HAP-1 (cell line): ENCODE data around the gene OLIG3.
A peak's percentile ranks its signal among the peaks of the same experiment; 100 is the strongest.

Source experiments
- DNase-seq, 2 experiments: peaks; one replicate each; pipeline ENCODE4 v3.0.0-alpha.2; 2016 to 2020; ENCODE audit warnings: low spot score in 2 of 2
- H3K27me3 ChIP-seq: fragments of 250-450 bp; sonication (Bioruptor Pico); 2 replicates; pipeline ENCODE4 v1.5.1; 2020; ENCODE audit warnings: low read depth, mild to moderate bottlenecking, moderate library complexity
- H3K36me3 ChIP-seq: fragments of 250-450 bp; sonication (Bioruptor Pico); replicated peaks from 2 replicates; pipeline ENCODE4 v1.5.1; 2020; ENCODE audit warnings: mild to moderate bottlenecking
- H3K4me1 ChIP-seq: fragments of 250-450 bp; sonication (Bioruptor Pico); 2 replicates; pipeline ENCODE4 v1.5.1; 2020; ENCODE audit warnings: mild to moderate bottlenecking
- H3K4me3 ChIP-seq: fragments of 250-450 bp; sonication (Bioruptor Pico); 2 replicates; pipeline ENCODE4 v1.5.1; 2020; ENCODE audit warnings: mild to moderate bottlenecking, moderate library complexity
- H3K9me3 ChIP-seq: fragments of 250-450 bp; sonication (Bioruptor Pico); 2 replicates; pipeline ENCODE4 v1.5.1; 2020; ENCODE audit warnings: mild to moderate bottlenecking, moderate library complexity
- in situ Hi-C: fragments of 300-500 bp; cut with MboI; formaldehyde crosslinking; loops from 3 replicates; pipeline ENCODE4 v1.14.3; 2020; ENCODE audit warnings: low sequenced_read_pairs, inconsistent platforms, mixed read lengths

The OLIG3 gene

GRCh38 chr6:137494281-137494987 lies at the start of gene OLIG3:
Gene OLIG3 (minus strand): TSS chr6:137494394. CDS start chr6:137494170, 224 bp downstream.
- peak; percentile 55 to 75 for DNase-seq
- H3K9me3 ChIP-seq: no peaks in the 10 kb centered on the region
- H3K4me3 ChIP-seq: no peak within 1 kb of the TSS
- no peaks in the 10 kb centered on the region for H3K4me1 ChIP-seq
- in situ Hi-C loops: no loop called here
- H3K36me3 ChIP-seq: no peaks in the 10 kb centered on the region
- H3K27me3 ChIP-seq: no peaks in the 10 kb centered on the region

- Histone ChIP-seq H3K27me3 (no peaks in the 10 kb centered on the region), H3K4me3 (no peak overlapping the region), H3K36me3 (no peaks in the 10 kb centered on the region), H3K9me3 (no peaks in the 10 kb centered on the region), H3K4me1 (peaks cover 55% of the 10 kb centered on the region)
- peak; percentile 68 for DNase-seq
- in situ Hi-C loops: no loop called here
Observed at GRCh38 chr6:137543114-137543513, 48.9 kb upstream of the OLIG3 start.

GRCh38 chr6:137542713-137543112 lies 48.5 kb upstream of the OLIG3 start:
- Histone ChIP-seq H3K4me3 (no peak overlapping the region), H3K4me1 (peaks cover 51% of the 10 kb centered on the region), H3K9me3 (no peaks in the 10 kb centered on the region), H3K27me3 (no peaks in the 10 kb centered on the region), H3K36me3 (no peaks in the 10 kb centered on the region)
- in situ Hi-C loops: no loop called here
- peak in 1 of 2 experiments; percentile 40 for DNase-seq

DNA sequence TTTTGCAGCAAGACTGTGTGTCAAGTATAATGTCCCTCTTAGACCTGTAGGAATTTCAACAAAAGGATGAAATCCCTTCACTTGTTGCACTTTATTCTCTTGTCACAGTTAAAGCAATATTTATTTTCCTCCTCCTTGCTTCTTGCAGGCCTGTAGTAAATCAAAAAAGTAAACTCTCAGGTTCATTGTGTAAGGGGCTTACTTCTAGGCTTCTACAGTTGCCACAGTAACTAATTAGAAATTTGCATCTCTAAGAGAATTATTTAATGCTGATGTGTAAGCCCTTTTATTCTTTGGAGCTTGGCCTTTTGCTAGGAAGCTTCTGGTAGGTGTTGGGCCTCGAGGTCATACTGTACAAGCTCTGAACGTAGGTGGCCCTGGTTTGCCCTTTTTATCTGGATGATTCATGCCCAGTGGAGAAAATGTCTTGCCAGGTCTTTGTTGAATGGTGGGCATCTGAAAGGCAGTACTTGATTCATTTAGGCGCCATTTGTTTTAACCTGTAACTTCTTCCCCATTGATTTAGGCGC lies 47.4 kb upstream of the OLIG3 start:
- H3K9me3 ChIP-seq: no peaks in the 10 kb centered on the region
- in situ Hi-C loops: no loop called here
- H3K4me3 ChIP-seq: no peak overlapping the region
- H3K4me1 ChIP-seq: peaks cover 42% of the 10 kb centered on the region
- DNase-seq: peak; percentile 70 to 99
- H3K27me3 ChIP-seq: no peaks in the 10 kb centered on the region
- no peaks in the 10 kb centered on the region for H3K36me3 ChIP-seq

GRCh38 chr6:137536104-137536773 lies 42.0 kb upstream of the OLIG3 start:
- DNase-seq: no peak
- in situ Hi-C loops: no loop called here
- Histone ChIP-seq H3K27me3 (no peaks in the 10 kb centered on the region), H3K9me3 (no peaks in the 10 kb centered on the region), H3K4me3 (no peak overlapping the region), H3K36me3 (no peaks in the 10 kb centered on the region), H3K4me1 (peaks cover 11% of the 10 kb centered on the region)

DNA sequence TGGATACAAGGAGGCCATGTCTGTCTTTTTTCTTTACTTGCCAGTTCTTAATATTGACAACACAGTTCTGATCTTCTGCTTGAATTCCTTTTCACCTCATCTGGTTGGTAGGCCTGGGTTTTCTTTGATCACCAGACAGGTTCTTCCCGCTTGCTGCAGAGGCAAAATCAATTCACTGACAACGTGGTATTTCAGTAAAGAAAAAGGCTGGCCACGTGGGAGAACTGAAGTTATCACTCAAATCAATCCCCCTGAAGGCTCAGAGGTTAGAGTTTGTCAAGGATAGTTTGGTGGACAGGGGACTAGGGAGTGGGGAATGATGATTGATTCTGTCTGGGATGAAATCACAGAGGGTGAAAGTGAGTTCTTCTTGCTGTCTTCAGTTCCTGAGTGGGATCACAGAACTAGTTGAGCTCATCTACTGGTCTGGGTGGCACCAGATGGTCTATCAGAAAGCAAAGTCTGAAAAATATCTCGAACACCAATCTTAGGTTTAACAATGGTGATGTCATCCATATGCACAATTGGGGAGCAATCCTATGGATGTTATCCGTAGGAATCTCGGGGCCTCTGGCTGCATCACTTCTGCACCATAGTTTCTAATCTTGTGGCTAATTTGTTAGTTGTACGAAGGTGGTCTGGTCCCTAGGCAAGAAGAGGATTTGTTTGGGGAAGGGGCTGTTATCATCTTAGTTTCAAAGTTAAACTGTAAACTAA lies 37.3 kb upstream of the OLIG3 start:
- no peaks in the 10 kb centered on the region for H3K9me3 ChIP-seq
- H3K4me1 ChIP-seq: no peaks in the 10 kb centered on the region
- no peaks in the 10 kb centered on the region for H3K36me3 ChIP-seq
- no peak overlapping the region for H3K4me3 ChIP-seq
- in situ Hi-C loops: no loop called here
- DNase-seq: no peak
- H3K27me3 ChIP-seq: no peaks in the 10 kb centered on the region

DNA sequence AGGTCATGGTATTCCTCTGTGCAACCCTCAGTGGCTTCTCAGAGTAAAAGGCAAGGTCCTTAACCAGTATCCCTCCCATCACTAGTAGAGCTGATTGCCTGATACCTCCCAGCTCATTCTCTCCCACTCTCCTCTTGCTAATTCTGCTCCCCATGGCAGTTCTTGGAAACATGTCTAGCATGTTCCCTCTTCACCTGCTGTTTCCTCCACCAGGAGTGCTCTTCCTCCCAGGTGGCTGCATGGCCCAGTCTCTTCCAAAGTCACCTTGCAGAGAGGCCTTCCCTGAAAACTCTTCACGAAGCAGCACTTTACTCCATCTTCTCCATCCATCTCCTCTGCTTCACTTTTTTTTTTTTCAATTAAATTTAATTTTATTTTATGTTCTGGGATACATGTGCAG lies 36.2 kb upstream of the OLIG3 start:
- H3K27me3 ChIP-seq: no peaks in the 10 kb centered on the region
- no peaks in the 10 kb centered on the region; the same call in 1 of the 2 replicates for H3K9me3 ChIP-seq
- no peak overlapping the region for H3K4me3 ChIP-seq
- no peaks in the 10 kb centered on the region for H3K36me3 ChIP-seq
- no peaks in the 10 kb centered on the region for H3K4me1 ChIP-seq
- in situ Hi-C loops: no loop called here
- DNase-seq: no peak

GRCh38 chr6:137522831-137523230 lies 28.6 kb upstream of the OLIG3 start:
- Histone ChIP-seq H3K4me3 (no peak overlapping the region), H3K27me3 (no peaks in the 10 kb centered on the region), H3K9me3 (no peaks in the 10 kb centered on the region; the same call in 1 of the 2 replicates), H3K4me1 (peaks cover 35% of the 10 kb centered on the region), H3K36me3 (no peaks in the 10 kb centered on the region)
- peak in 1 of 2 experiments; percentile 23 for DNase-seq
- in situ Hi-C loops: no loop called here

DNA sequence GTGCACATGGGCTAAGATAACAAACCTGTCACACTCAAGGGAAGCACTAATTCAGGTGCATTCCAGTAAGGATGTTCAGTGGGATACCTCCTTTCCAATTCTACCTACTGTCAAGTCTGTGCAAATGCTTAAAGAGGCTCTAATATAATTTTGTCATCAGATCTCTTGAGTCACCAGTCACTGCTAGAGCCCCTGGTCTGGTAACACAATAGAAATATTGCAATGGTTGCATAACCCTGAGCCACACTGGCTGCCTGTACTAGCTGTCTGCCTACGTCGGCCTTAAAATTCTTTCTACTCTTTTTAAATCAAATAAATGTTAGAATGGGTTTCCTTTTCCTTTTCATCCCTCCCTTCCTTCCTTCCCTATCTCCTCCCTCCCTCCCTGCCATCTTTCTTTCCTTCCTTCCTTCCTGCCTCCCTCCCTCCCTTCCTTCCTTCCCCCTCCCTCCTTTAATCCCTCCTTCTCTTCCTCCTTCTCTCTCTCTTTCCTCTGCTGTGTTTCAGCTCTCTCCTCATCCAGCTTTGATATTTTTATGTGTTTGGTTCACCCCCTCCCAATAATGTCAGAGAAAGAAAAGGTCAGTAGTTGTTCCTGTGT lies 28.1 kb upstream of the OLIG3 start:
- H3K9me3 ChIP-seq: no peaks in the 10 kb centered on the region; the same call in 1 of the 2 replicates
- H3K4me3 ChIP-seq: no peak overlapping the region
- DNase-seq: peak in 1 of 2 experiments; percentile 27
- no peaks in the 10 kb centered on the region for H3K27me3 ChIP-seq
- peaks cover 35% of the 10 kb centered on the region for H3K4me1 ChIP-seq
- no peaks in the 10 kb centered on the region for H3K36me3 ChIP-seq
- in situ Hi-C loops: no loop called here

GRCh38 chr6:137520520-137520919 lies 26.3 kb upstream of the OLIG3 start:
- no peak for DNase-seq
- Histone ChIP-seq H3K9me3 (no peaks in the 10 kb centered on the region), H3K4me1 (peaks cover 35% of the 10 kb centered on the region), H3K36me3 (no peaks in the 10 kb centered on the region), H3K27me3 (no peaks in the 10 kb centered on the region), H3K4me3 (no peak overlapping the region)
- in situ Hi-C loops: no loop called here

DNA sequence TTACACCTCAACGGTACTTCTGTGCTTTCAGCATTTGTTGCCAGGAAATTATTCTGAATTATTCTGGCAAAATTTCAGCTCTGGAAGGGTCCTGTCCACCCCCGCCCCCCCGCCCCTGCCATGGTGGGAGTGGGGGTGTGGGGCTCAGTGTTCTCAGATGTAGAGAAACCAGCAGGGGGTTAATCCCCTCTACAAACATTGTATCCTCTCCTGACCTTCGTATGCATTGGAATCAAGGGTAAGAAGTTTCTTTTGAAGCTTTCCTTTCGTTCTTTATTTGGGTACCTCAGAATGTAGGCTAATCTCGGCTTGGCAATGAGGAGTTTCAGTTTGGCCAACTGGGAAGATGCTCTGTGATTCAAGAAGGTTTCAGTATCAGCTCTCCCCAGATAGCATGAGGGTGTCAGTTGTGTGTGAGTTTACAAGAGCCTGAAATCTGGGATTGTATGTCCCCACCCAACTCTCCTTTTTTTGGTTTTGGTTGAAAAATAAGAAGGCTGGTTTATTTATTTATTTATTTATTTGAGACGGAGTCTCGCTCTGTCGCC lies 25.5 kb upstream of the OLIG3 start:
- Histone ChIP-seq H3K9me3 (no peaks in the 10 kb centered on the region), H3K4me1 (peaks cover 35% of the 10 kb centered on the region), H3K4me3 (no peak overlapping the region), H3K27me3 (peaks cover 2% of the 10 kb centered on the region; the same call in 1 of the 2 replicates), H3K36me3 (no peaks in the 10 kb centered on the region)
- DNase-seq: no peak
- in situ Hi-C loops: no loop called here

GRCh38 chr6:137518386-137518983 lies 24.3 kb upstream of the OLIG3 start:
- peaks cover 3% of the 10 kb centered on the region; the same call in 1 of the 2 replicates for H3K27me3 ChIP-seq
- H3K4me3 ChIP-seq: no peak overlapping the region
- peaks cover 31% of the 10 kb centered on the region for H3K4me1 ChIP-seq
- no peak for DNase-seq
- H3K9me3 ChIP-seq: no peaks in the 10 kb centered on the region
- no peaks in the 10 kb centered on the region for H3K36me3 ChIP-seq
- in situ Hi-C loops: no loop called here

DNA sequence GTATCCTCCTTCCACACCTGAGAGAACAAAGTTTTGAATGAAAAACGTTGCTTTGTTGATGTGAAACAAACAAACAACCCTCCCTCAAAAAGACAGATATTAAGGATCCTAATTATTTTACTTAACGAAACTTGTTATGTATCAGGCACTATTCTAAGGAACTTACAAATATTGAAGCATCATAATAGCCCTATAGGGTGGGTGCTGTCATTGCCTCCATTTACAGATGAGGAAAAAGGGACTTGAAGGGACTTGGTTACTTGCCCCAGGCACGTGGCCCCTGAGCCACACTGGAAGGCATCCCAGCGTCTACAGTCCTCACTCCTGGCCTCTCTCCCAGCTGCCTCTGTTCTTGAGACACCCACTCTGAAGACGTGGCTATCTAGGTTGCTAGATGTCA lies 20.2 kb upstream of the OLIG3 start:
- H3K4me3 ChIP-seq: no peak overlapping the region
- H3K36me3 ChIP-seq: no peaks in the 10 kb centered on the region
- DNase-seq: no peak
- in situ Hi-C loops: no loop called here
- peaks cover 3% of the 10 kb centered on the region; the same call in 1 of the 2 replicates for H3K27me3 ChIP-seq
- H3K9me3 ChIP-seq: no peaks in the 10 kb centered on the region
- H3K4me1 ChIP-seq: peaks cover 12% of the 10 kb centered on the region
